Neural cell (in vitro differentiated cells): ENCODE data around the gene CTPS2. TPM values are rescaled to one million over a fixed set of nuclear protein-coding genes. Genes with fewer than 3 reads are reported as not detected.

Experiments used
- H2AFZ ChIP-seq: fragments of 200-600, 300-800 bp; sonication (generic), shearing (Covaris generic); 2 replicates; pipeline ENCODE4 v1.6.0; 2014; ENCODE audit warnings: low read depth, mild to moderate bottlenecking, antibody characterized with exemption, low read length, moderate library complexity
- H3F3A ChIP-seq: fragments of 200-600 bp; shearing (Covaris generic); 2 replicates; pipeline ENCODE4 v1.6.1; 2016; ENCODE audit warnings: mild to moderate bottlenecking, moderate library complexity, mixed read lengths, antibody characterized with exemption, low read length; ENCODE audit not compliant: insufficient read depth, poor library complexity, severe bottlenecking
- H3K27ac ChIP-seq: fragments of 200-600, 300-800 bp; sonication (generic), shearing (Covaris generic); 2 replicates; pipeline ENCODE4 v1.5.1; 2014; ENCODE audit warnings: mild to moderate bottlenecking, low read length, moderate library complexity
- H3K27me3 ChIP-seq: fragments of 300-800, 200-600 bp; sonication (generic), shearing (Covaris generic); 2 replicates; pipeline ENCODE4 v1.6.0; 2014; ENCODE audit warnings: mild to moderate bottlenecking, low read depth, low read length, moderate library complexity; ENCODE audit not compliant: insufficient read depth
- H3K36me3 ChIP-seq: fragments of 300-800, 200-600 bp; sonication (generic), shearing (Covaris generic); 2 replicates; pipeline ENCODE4 v1.5.1; 2014; ENCODE audit warnings: mild to moderate bottlenecking, antibody characterized with exemption, low read length, moderate library complexity; ENCODE audit not compliant: insufficient read depth
- H3K4me2 ChIP-seq: fragments of 300-800, 200-600 bp; sonication (generic), shearing (Covaris generic); 2 replicates; pipeline ENCODE4 v1.6.0; 2014; ENCODE audit warnings: mild to moderate bottlenecking, low read length
- H3K4me3 ChIP-seq: fragments of 300-800, 200-600 bp; sonication (generic), shearing (Covaris generic); 2 replicates; pipeline ENCODE4 v1.5.1; 2014; ENCODE audit warnings: mild to moderate bottlenecking, low read length, moderate library complexity
- H3K79me2 ChIP-seq: fragments of 200-600 bp; shearing (Covaris generic); replicated peaks from 2 replicates; pipeline ENCODE4 v1.6.0; 2014; ENCODE audit warnings: mild to moderate bottlenecking, low read length, moderate library complexity; ENCODE audit not compliant: insufficient read depth
- H3K9ac ChIP-seq: fragments of 300-800, 200-600 bp; sonication (generic), shearing (Covaris generic); 2 replicates; pipeline ENCODE4 v1.6.1; 2016; ENCODE audit warnings: mild to moderate bottlenecking, low read length, mixed read lengths
- H3K9me2 ChIP-seq: fragments of 200-600 bp; shearing (Covaris generic); 2 replicates; pipeline ENCODE4 v1.6.1; 2016; ENCODE audit warnings: mild to moderate bottlenecking, low read length, mixed read lengths; ENCODE audit not compliant: insufficient read depth
- H3K9me3 ChIP-seq: fragments of 200-600, 300-800 bp; sonication (generic), shearing (Covaris generic); 2 replicates; pipeline ENCODE4 v1.6.1; 2016; ENCODE audit warnings: mild to moderate bottlenecking, mixed run types, low read length, moderate library complexity, mixed read lengths
- H4K20me1 ChIP-seq: fragments of 200-600 bp; shearing (Covaris generic); 2 replicates; pipeline ENCODE4 v1.6.1; 2016; ENCODE audit warnings: mild to moderate bottlenecking, mixed run types; ENCODE audit not compliant: insufficient read depth
- CTCF ChIP-seq: fragments of 450-650 bp; IDR thresholded peaks from 2 replicates; pipeline ENCODE4 v1.5.1; 2014; ENCODE audit warnings: antibody characterized with exemption, mild to moderate bottlenecking, moderate library complexity; ENCODE audit not compliant: poor library complexity, severe bottlenecking
- EP300 ChIP-seq: fragments of 450-650 bp; conservative IDR thresholded peaks from 2 replicates; pipeline ENCODE4 v1.6.1; 2014; ENCODE audit warnings: antibody characterized with exemption, mild to moderate bottlenecking, moderate library complexity; ENCODE audit not compliant: poor library complexity, severe bottlenecking
- EZH2 ChIP-seq: fragments of 200-600, 300-800 bp; shearing (Covaris generic), sonication (generic); IDR thresholded peaks from 2 replicates; pipeline ENCODE4 v1.6.1; 2014; ENCODE audit warnings: antibody characterized with exemption, low read length, borderline replicate concordance, mild to moderate bottlenecking; ENCODE audit not compliant: insufficient read depth, poor library complexity, severe bottlenecking
- MXI1 ChIP-seq: fragments of 450-650 bp; conservative IDR thresholded peaks from 2 replicates; pipeline ENCODE4 v1.6.1; 2014; ENCODE audit warnings: antibody characterized with exemption, mild to moderate bottlenecking; ENCODE audit not compliant: poor library complexity, severe bottlenecking
- POLR2AphosphoS5 ChIP-seq: IDR thresholded peaks from 2 replicates; pipeline ENCODE4 v1.6.1; 2012
- RAD21 ChIP-seq: fragments of 450-650 bp; conservative IDR thresholded peaks from 2 replicates; pipeline ENCODE4 v1.6.1; 2014; ENCODE audit warnings: antibody characterized with exemption, mild to moderate bottlenecking, moderate library complexity
- SMC3 ChIP-seq: fragments of 450-650 bp; conservative IDR thresholded peaks from 2 replicates; pipeline ENCODE4 v1.6.1; 2014; ENCODE audit warnings: antibody characterized with exemption, mild to moderate bottlenecking, moderate library complexity; ENCODE audit not compliant: poor library complexity
- TAF1 ChIP-seq: IDR thresholded peaks from 2 replicates; pipeline ENCODE4 v1.6.1; 2012; ENCODE audit warnings: low read depth
- polyA plus RNA-seq: library from polyadenylated mRNA; depleted of rRNA; stranded (reverse); fragments of >200 nt; gene quantifications from 2 replicates; pipeline ENCODE4 v1.2.3, GENCODE V29; 2014
- TF ChIP-seq, protein P1 (sequence below): IDR thresholded peaks from 2 replicates; pipeline ENCODE4 v1.6.1; 2012; ENCODE audit warnings: borderline replicate concordance

The CTPS2 gene
- polyA plus RNA-seq, 1 donor from 2014 or later = 17.1 TPM

GRCh38 chrX:16659321-16659720 lies 53.1 kb downstream of the CTPS2 start:
- TF ChIP-seq POLR2AphosphoS5 (no peak), EZH2 (no peak), RAD21 (no peak), MXI1 (no peak), SMC3 (no peak), EP300 (no peak), TAF1 (no peak), CTCF (no peak)
- TF ChIP-seq, protein P1, sequence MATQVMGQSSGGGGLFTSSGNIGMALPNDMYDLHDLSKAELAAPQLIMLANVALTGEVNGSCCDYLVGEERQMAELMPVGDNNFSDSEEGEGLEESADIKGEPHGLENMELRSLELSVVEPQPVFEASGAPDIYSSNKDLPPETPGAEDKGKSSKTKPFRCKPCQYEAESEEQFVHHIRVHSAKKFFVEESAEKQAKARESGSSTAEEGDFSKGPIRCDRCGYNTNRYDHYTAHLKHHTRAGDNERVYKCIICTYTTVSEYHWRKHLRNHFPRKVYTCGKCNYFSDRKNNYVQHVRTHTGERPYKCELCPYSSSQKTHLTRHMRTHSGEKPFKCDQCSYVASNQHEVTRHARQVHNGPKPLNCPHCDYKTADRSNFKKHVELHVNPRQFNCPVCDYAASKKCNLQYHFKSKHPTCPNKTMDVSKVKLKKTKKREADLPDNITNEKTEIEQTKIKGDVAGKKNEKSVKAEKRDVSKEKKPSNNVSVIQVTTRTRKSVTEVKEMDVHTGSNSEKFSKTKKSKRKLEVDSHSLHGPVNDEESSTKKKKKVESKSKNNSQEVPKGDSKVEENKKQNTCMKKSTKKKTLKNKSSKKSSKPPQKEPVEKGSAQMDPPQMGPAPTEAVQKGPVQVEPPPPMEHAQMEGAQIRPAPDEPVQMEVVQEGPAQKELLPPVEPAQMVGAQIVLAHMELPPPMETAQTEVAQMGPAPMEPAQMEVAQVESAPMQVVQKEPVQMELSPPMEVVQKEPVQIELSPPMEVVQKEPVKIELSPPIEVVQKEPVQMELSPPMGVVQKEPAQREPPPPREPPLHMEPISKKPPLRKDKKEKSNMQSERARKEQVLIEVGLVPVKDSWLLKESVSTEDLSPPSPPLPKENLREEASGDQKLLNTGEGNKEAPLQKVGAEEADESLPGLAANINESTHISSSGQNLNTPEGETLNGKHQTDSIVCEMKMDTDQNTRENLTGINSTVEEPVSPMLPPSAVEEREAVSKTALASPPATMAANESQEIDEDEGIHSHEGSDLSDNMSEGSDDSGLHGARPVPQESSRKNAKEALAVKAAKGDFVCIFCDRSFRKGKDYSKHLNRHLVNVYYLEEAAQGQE = no peak
- H3K9ac ChIP-seq = no peak overlapping the region
- H2AFZ ChIP-seq = no peak overlapping the region
- H3K36me3 ChIP-seq = no peaks in the 10 kb centered on the region
- H4K20me1 ChIP-seq = no peaks in the 10 kb centered on the region
- no peaks in the 10 kb centered on the region for H3K9me3 ChIP-seq
- H3K4me3 ChIP-seq = no peak overlapping the region
- H3F3A ChIP-seq = no peaks in the 10 kb centered on the region
- H3K4me2 ChIP-seq = no peak overlapping the region
- H3K27me3 ChIP-seq = no peaks in the 10 kb centered on the region
- no peaks in the 10 kb centered on the region for H3K79me2 ChIP-seq
- no peak overlapping the region for H3K27ac ChIP-seq
- H3K9me2 ChIP-seq = no peaks in the 10 kb centered on the region

DNA sequence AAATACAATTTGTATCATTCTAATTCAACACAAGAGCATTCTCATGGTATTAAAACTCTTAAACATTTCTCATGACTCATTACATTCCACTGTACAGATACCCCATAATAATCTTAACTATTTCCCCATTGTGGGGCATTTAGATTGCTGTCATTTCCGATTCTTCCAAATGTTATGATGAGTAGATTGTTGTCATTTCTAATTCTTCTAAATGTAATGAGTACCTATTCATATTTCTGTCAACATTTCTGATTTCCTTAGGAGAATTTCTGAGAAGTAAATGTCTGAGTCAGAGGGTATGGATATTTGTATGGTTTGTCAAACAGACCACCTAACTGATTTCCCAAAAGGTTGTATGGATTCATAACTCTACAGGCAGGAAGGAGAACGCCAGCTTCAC lies 54.2 kb downstream of the CTPS2 start:
- no peaks in the 10 kb centered on the region for H3K36me3 ChIP-seq
- H3K4me2 ChIP-seq = no peak overlapping the region
- H2AFZ ChIP-seq = no peak overlapping the region
- no peak overlapping the region for H3K9ac ChIP-seq
- TF ChIP-seq EZH2 (no peak), EP300 (no peak), SMC3 (no peak), RAD21 (no peak), MXI1 (no peak)
- TF ChIP-seq, protein P1 = no peak
- no peaks in the 10 kb centered on the region for H3K9me2 ChIP-seq
- no peaks in the 10 kb centered on the region for H3K27me3 ChIP-seq
- H3K27ac ChIP-seq = no peak overlapping the region
- H3K9me3 ChIP-seq = no peaks in the 10 kb centered on the region
- H4K20me1 ChIP-seq = no peaks in the 10 kb centered on the region
- no peaks in the 10 kb centered on the region for H3K79me2 ChIP-seq
- no peaks in the 10 kb centered on the region for H3F3A ChIP-seq
- H3K4me3 ChIP-seq = no peak overlapping the region
